Retinal pigment epithelial cell (primary cell): Measurements from ENCODE around the gene ACSM2B.
"Not testable (repeated sequence)": the region's sequence is repeated elsewhere in the genome, so short reads cannot be mapped to it uniquely, and the experiment has no call there.

Source experiments
- DNase-seq: peaks from one replicate; pipeline ENCODE4 v3.0.0-alpha.2; 2010; ENCODE audit warnings: low read depth
- H3K4me3 ChIP-seq: 2 replicates; pipeline ENCODE4 v1.5.1; 2011; ENCODE audit warnings: mild to moderate bottlenecking, low read length, control low read depth, moderate library complexity
- TF ChIP-seq, protein P1 (sequence below): conservative IDR thresholded peaks from 2 replicates; pipeline ENCODE4 v1.5.1; 2011; ENCODE audit warnings: low read depth, low read length, control low read depth, inconsistent platforms

The ACSM2B gene

DNA sequence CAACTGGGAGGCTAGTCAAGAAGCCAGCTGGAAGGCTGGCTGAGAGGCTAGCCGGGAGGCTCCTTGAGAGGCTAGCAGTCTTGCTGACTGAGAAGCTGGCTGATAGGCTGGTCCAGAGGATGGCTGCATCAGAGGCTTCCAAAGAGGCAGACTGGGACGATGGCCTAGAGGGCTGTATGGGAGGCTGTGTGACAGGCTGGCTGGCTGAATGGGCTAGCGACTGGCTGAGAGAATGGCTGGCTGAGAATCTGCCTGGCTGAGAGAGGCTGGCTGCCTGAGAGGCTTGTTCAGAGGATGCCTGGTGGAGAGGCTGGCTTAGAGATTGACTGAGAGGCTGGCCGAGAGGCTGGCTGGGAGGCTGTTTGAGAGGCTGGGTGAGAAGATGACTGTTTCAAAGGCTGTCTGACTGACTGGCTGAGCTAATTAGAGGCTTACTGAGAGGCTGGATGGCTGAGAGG is 34.8 kb upstream of the ACSM2B start:
- no peak overlapping the region for H3K4me3 ChIP-seq
- TF ChIP-seq, protein P1, sequence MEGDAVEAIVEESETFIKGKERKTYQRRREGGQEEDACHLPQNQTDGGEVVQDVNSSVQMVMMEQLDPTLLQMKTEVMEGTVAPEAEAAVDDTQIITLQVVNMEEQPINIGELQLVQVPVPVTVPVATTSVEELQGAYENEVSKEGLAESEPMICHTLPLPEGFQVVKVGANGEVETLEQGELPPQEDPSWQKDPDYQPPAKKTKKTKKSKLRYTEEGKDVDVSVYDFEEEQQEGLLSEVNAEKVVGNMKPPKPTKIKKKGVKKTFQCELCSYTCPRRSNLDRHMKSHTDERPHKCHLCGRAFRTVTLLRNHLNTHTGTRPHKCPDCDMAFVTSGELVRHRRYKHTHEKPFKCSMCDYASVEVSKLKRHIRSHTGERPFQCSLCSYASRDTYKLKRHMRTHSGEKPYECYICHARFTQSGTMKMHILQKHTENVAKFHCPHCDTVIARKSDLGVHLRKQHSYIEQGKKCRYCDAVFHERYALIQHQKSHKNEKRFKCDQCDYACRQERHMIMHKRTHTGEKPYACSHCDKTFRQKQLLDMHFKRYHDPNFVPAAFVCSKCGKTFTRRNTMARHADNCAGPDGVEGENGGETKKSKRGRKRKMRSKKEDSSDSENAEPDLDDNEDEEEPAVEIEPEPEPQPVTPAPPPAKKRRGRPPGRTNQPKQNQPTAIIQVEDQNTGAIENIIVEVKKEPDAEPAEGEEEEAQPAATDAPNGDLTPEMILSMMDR: no peak
- DNase-seq: no peak

DNA sequence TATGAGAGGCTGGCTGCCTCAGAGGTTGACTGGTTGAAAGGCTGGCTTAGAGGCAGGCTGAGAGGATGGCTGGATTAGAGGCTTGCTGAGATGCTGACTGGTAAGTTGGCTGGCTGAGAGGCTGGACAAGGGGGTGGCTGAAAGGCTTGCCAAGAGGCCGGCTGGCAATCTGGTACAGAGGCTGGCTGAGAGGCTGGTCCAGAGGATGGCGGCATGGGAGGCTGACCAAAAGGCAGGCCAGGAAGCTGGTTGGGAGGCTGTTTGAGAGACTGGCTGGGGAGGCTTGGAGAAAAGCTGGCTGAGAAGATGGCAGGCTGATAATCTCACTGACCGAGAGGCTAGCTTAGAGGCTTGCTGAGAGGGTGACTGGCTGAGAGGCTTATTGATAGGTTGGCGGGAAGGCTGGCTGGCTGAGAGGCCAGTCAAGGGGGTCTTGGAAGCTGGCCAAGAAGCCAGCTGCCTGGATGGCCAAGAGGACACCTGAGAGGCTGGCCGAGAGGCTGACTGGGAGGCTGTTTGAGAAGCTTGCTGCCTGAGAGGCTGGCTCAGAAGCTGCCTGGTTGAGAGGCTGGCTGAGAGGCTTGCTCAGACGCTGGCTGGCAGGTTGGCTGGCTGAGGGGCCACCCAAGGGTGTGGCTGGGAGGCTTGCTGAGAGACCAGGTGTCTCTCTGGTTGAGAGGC is 34.2 kb upstream of the ACSM2B start:
- TF ChIP-seq, protein P1: no peak
- DNase-seq: no peak
- no peak overlapping the region for H3K4me3 ChIP-seq

DNA sequence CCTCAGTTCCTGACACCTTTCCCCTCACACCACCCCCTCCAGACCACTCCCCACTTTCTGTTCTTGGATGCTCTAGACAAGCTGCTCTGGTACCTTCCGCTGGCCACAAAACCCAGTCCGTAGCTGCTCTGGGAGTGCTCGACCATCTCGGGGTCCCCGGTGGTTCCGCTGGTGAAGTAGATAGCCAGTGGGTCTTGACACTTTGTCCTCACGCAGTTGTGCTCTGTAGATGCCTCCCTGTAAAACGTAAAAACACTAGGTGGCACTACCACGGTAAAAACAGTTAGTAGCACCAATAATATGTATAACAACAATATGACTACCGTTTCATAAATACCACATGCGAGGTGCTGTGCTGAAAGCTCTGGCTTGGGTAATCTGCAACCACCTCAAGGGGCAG is 26.0 kb upstream of the ACSM2B start:
- not testable (repeated sequence) for H3K4me3 ChIP-seq, DNase-seq

DNA sequence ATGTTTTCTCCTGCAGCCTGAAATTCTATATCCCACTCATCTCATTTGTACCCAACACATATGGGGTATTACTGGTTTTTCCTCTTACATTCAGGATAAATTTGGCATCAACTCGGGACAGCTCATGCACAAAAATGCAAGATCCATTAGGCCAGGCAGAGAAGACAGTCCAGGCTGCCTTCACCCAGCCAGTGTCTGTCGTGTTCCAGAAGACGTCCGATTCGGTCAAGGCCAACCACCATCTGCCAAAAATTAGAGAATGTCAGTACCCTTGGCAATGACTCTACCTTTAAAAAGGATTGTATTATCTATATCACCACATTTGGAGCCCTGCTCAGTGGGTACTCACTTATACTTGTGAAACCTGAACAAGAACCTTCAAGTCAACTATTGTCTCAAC is 23.3 kb upstream of the ACSM2B start:
- DNase-seq, H3K4me3 ChIP-seq: not testable (repeated sequence)

DNA sequence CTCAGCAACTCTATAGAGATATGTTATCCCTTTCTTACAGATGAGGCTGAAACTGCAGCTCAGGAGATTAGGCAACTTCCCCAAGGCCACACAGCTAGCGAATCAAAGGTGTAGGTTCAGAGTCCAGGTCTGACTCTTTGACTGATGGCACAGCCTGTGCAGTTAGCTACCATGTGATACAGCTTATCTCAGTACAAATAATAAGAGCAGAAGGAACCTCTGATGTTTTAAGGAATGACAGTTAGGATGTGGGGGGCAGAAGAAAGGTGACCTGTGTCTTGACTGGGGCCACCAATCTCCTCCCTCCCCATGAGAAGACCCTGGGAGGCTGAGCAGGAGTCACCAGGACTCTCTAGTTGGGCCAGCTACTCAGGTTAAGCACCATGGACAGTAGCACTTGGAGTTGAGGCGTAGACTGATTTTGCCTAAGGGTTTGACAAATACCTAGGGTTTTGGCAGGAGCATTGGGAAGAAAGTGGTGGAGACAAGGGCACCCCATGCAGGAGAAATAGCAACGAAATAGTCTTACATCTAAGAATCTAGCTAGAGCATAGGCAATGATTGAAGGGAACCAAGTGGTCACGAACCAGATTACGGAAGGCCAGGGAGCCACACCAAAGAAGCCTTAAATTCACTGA is 22.8 kb upstream of the ACSM2B start:
- no peak for DNase-seq
- TF ChIP-seq, protein P1: no peak
- no peak overlapping the region for H3K4me3 ChIP-seq

DNA sequence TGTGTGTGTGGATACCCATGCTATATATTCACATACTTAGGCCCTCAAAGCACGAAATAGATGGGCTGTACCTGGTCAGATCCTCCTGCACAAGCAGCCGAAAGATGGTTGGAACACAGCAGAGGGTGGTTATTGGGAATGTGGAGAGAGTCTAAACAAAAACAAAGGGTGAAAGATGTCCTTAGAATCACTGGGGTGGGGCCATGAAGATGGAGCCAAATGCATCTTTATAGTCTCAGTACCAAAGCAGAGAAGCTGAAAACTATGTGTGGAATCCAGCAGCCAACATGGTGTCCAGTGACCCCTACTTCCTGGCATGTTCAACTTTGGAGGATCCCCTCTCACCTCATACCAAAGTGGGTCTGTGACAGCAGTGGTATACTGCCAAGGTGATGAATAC is 19.5 kb upstream of the ACSM2B start:
- not testable (repeated sequence) for DNase-seq

DNA sequence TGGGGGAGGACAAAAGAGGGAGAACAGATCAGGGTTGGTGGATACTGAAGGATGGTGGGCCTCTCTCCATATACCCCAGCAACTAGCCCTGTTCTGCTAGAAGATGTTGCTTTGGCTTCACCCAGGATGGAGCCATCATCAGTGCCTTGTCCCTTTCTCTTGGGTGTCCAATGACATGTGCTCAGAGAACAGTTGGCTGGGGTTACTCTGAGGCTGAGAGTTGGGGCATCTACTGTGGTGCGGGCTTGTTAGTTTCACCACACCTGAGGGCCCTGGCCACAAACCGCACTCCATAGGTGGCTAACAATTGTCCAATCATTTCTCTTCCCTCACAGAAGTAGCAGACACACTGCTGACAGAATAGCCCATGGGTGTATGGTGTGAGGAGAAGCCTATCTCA is 18.9 kb upstream of the ACSM2B start:
- DNase-seq, H3K4me3 ChIP-seq: not testable (repeated sequence)

More for the DNA sequence above, 19.5 kb upstream of the ACSM2B start:
- not testable (repeated sequence) for H3K4me3 ChIP-seq

DNA sequence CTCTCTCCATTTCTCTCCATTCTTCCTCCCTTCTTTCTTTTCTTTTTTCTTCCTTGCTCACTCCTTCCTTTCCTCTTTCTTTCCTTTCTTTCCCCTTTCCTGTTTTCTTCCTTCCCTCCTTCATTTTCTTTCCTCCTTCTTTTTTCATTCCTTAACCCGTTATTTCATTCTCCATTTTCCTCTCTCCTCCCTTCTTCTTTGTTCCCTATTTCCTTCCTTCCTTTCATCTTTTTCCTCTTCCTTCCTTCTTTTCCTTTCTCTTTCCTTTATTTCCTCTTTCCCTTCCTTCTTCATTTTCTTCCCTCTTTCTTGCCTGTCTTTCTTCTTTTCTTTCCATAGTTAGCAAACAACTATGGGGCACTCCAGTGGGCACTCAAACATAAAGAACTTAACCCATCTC is 16.6 kb upstream of the ACSM2B start:
- H3K4me3 ChIP-seq, DNase-seq: not testable (repeated sequence)

DNA sequence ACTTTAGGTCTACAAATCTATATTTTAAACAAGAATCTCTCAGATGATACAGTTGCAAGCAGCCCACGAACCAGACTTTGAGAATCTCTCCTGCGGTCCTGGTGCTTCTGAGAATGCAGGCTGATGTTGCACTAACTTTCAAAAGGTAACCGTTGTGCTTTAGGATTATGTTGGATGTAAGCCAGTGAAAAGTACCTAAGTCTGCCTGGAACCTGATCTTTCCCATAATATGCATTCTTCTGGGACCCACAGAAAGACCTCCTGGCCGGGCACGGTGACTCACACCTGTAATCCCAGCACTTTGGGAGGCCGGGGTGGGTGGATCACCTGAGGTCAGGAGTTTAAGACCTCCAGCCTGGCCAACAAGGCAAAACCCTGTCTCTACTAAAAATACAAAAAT is 13.3 kb upstream of the ACSM2B start:
- not testable (repeated sequence) for H3K4me3 ChIP-seq, DNase-seq

DNA sequence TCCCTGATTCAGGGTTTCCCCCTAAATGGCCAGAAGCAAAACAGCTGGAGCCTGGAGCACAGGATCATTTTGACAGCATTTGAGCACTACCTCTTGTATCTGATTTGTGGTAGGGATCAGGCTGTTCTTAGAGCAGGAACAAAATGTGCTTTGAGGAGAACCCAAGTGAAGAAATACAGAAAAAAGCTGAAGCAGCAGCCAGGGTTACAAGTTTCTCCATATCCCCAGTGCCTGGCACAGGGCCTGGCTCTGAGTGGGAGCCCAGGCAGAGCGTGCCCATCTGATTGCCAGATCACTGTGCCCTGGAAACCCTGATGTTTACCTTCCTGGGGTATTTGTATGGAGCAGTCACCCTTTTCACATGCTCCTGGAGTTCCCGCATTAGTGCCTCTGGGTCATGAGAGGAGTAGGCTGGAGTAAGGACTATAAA is 11.5 kb upstream of the ACSM2B start:
- H3K4me3 ChIP-seq, DNase-seq: not testable (repeated sequence)

DNA sequence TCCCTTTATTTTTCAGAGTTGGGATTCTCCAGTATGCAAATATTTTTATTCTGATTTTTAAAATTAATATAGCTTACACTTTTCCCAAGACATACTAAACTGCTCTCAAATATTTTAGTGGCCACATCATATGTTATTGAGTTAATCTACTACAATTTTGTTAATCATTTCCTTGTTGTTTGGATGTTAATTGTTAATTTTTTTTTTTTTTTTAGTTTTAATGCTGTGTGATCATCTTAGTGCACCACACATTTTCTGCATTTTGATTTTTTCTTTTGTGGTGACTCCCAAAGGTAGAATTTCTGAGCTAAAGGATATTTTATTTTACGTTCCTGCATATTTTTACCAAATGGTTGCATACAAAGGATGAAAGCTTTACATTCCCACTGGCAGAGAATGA is 10.5 kb upstream of the ACSM2B start:
- not testable (repeated sequence) for DNase-seq, H3K4me3 ChIP-seq

DNA sequence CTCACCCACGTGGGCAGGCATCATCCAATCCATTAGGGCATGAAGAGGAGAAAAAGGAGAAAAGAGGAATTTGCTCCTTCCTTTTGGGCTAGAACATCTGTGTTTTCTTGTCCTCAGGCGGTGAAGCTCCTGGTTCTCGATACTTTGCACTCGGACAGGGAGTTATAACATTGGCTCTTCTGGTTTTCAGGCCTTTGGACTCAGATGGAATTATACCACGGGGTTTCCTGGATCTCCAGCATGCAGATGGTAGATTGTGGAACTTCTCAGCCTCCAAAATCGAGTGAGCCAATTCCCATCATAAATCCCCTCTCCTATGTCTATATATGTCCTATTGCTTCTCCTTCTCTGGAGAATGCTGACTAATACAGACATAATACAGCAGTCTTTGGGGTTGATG is 9.9 kb upstream of the ACSM2B start:
- not testable (repeated sequence) for DNase-seq, H3K4me3 ChIP-seq

DNA sequence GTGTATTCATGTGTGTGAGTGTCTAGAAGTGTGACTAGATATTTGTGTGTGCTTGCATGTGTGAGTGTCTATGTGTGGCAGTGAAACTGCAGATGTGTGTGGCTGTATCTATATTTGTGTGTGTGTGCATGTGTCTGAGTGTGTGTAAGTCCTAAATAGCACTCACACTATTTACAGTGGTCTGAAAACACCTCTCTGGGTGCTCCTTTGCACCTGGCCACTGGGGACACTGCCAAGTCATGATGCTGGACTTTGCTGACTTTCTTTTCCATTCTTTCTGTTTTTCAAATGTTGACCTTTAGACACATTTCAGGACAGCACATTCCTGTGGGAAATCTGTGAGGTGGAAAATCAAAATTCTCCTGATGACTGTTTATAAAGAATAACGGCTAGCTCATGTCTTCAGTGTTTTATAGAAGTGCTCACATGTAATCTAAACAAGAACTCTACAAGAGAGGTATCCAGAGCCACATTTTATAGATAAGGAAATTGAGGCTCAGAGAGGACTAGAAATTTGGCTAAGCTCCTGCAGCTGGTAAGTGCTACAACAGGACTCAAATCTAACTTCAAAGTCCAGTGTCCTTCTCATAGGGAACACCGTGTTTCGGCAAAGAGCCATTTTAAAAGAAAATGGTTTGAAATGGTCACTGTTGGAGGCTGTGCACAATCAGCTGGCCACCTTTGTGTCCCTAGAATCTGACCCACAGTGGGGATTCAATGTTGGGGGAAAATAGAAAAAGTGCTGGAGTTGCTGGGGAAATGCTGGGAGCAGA is 4.5 kb upstream of the ACSM2B start:
- not testable (repeated sequence) for DNase-seq

DNA sequence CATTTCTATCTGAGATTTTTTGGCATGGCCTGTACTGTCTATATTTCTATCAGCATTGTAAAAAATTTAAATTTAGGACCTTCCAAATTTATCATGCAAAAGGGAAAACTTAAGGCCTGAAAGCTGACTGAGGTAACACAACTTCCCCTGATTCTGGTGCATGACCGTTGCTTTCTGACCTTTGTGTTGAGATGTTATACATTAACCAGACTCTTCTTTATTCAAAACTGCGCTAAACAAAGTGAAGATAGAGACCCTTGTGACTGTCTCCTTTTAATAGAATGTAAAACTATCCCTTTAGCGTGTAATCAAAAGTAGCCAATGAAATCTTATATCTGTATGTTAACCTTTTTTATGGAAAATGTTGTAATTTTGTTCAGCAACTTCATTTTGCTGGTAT is 1.9 kb upstream of the ACSM2B start:
- H3K4me3 ChIP-seq, DNase-seq: not testable (repeated sequence)

More for the DNA sequence above, 4.5 kb upstream of the ACSM2B start:
- H3K4me3 ChIP-seq: not testable (repeated sequence)

DNA sequence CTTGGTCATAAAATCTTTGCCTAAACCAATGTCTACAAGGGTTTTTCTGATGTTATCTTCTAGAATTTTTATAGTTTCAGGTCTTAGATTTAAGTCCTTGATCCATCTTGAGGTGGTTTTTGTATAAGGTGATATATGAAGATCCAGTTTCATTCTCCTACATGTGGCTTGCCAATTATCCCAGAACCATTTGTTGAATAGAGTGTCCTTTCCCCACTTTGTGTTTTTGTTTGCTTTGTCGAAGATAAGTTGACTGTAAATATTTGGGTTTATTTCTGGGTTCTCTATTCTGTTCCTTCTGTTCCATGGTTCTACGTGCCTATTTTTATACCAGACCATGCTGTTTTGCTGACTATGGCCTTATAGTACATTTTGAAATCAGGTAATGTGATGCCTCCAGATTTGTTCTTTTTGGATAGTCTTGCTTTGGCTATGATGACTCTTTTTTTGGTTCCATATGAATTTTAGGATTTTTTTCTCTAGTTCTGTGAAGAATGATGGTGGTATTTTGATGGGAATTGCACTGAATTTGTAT is 7.0 kb downstream of the ACSM2B start:
- not testable (repeated sequence) for DNase-seq, H3K4me3 ChIP-seq
